ENCODE results near the gene EFCAB11.

EFCAB11 gene

DNA sequence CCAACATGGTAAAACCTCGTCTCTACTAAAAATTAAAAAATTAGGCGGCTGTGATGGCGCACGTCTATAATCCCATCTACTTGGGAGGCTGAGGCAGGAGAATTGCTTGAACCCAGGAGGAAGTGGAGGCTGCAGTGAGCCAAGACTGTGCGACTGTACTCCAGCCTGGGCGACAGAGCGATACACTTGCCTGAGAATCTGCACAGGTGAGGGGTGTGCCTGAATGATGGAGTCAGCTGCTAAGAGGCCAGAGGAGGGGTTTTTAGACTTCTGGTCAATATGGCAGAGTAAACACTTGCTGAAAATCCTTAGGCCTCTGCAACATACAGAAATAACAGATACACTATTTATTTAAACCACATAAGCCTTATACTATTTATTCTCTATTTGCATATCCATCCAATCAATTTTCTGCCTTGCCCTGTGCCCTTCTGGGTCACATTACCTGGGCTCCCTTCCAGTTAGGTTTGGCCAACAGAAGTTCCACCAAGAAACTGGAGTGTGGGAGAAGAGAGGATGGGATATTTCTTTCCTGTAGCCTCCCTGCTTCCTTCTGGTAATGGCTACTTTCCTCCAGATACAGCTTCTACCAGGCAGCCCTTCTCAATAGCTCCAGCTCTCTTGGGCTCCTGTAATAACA, 117.6 kb downstream of the EFCAB11 start:
- no peaks in the 10 kb centered on the region for H3K4me1 Mint-ChIP-seq
- no peaks in the 10 kb centered on the region for H3K27me3 Mint-ChIP-seq
- H3K9me3 Mint-ChIP-seq: peaks cover 11% of the 10 kb centered on the region

DNA sequence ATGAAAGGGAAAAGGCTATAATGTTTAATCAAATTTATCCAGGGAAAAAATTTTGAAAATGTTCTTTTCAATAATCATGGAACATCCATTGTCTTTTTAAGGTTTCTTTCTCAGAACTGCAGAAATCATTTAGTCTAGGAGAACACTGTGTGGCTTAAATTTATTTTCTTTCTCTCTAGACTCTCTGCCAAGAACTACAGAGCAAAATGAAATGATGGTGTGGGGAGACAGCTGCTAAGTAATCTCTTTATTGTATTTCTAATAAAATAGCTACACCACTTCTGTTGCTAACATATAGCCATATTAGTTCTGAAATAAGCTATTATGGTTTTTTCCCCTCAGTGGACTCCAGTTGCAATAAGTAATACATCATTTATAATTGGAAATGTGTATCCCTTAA, 120.9 kb downstream of the EFCAB11 start:
- Mint-ChIP-seq H3K4me1 (no peaks in the 10 kb centered on the region), H3K9me3 (peaks cover 6% of the 10 kb centered on the region)

More for the DNA sequence above, 117.6 kb downstream of the EFCAB11 start:
- Mint-ChIP-seq H3K36me3 (peaks cover 6% of the 10 kb centered on the region), H3K4me3 (no peak overlapping the region), H3K27ac (no peak overlapping the region)

GRCh38 chr14:89833120-89833532, 121.4 kb downstream of the EFCAB11 start:
- Mint-ChIP-seq H3K4me3 (no peak overlapping the region), H3K27ac (no peak overlapping the region), H3K36me3 (peaks cover 1% of the 10 kb centered on the region), H3K27me3 (no peaks in the 10 kb centered on the region), H3K4me1 (no peaks in the 10 kb centered on the region), H3K9me3 (peaks cover 2% of the 10 kb centered on the region)

More for the DNA sequence above, 120.9 kb downstream of the EFCAB11 start:
- peaks cover 3% of the 10 kb centered on the region for H3K36me3 Mint-ChIP-seq
- H3K27ac Mint-ChIP-seq: no peak overlapping the region
- H3K4me3 Mint-ChIP-seq: no peak overlapping the region
- H3K27me3 Mint-ChIP-seq: no peaks in the 10 kb centered on the region

- H3K27me3 Mint-ChIP-seq: no peaks in the 10 kb centered on the region
- no peak overlapping the region for H3K27ac Mint-ChIP-seq
- no peaks in the 10 kb centered on the region for H3K4me1 Mint-ChIP-seq
- H3K36me3 Mint-ChIP-seq: peaks cover 5% of the 10 kb centered on the region
- peaks cover 9% of the 10 kb centered on the region for H3K9me3 Mint-ChIP-seq
- no peak overlapping the region for H3K4me3 Mint-ChIP-seq
Measured at GRCh38 chr14:89828471-89829165, 125.9 kb downstream of the EFCAB11 start.

DNA sequence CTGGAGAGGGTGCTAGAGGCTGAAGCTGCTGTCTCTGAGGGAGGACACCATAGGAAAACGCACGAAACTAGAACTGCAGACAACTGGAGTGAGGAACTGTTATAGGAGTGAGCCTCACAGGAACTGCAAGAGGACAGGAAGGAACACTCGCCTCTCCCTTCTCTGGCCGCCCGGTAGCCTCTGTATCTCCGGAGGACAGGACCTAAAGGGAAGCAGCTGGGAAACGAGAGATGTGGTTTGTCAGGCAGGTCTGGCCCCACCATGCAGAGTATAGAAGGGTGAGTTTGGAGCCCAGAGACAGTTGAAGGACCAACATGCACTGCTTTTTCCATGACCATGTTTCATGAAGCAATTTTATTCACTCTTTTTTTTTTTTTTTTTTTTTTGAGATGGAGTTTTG, 127.3 kb downstream of the EFCAB11 start:
- peaks cover 15% of the 10 kb centered on the region for H3K9me3 Mint-ChIP-seq
- H3K4me1 Mint-ChIP-seq: no peaks in the 10 kb centered on the region
- H3K36me3 Mint-ChIP-seq: peaks cover 8% of the 10 kb centered on the region
- H3K27ac Mint-ChIP-seq: no peak overlapping the region
- H3K27me3 Mint-ChIP-seq: no peaks in the 10 kb centered on the region
- H3K4me3 Mint-ChIP-seq: no peak overlapping the region

DNA sequence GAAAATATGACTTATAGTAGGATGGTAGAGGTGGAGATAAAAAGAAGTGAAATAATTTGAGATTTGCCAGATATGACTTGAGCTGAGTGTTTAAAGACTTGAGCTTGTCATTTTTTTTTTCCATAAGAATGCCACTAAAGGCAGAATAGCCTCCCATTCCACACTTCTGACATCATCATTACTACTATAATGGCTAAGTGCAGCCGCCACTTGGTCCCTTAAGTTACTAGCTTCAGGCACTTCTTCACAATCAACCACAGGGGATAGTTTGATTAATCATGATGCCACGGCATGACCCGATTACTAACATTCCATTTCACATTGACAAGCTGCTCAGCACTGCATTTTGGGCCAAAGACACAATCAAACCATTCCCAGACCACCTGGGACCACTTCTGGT, 127.9 kb downstream of the EFCAB11 start:
- Mint-ChIP-seq H3K9me3 (peaks cover 15% of the 10 kb centered on the region), H3K4me1 (no peaks in the 10 kb centered on the region), H3K36me3 (peaks cover 8% of the 10 kb centered on the region), H3K27ac (no peak overlapping the region), H3K4me3 (no peak overlapping the region), H3K27me3 (no peaks in the 10 kb centered on the region)

DNA sequence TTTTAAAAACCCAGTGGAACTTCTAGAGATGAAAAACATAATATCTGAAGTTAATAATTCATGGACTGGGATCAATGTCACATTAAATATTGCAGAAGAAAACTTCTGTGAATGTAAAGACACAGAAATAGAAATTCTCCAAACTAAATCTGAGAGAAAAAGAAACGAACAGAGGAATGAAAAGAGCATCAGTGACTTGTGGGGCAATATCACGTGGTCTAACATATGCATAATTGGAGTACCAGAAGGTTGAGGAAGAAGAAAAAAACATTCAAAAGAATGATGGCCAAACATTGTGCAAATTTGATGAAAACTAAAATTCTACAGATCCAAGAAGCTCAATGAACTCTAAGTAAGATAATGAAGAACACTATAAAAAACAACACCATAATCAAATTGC, 130.8 kb downstream of the EFCAB11 start:
- H3K9me3 Mint-ChIP-seq: peaks cover 15% of the 10 kb centered on the region
- H3K4me1 Mint-ChIP-seq: no peaks in the 10 kb centered on the region
- H3K36me3 Mint-ChIP-seq: peaks cover 8% of the 10 kb centered on the region
- no peak overlapping the region for H3K27ac Mint-ChIP-seq
- no peaks in the 10 kb centered on the region for H3K27me3 Mint-ChIP-seq
- H3K4me3 Mint-ChIP-seq: no peak overlapping the region

GRCh38 chr14:89814126-89814525, 140.4 kb downstream of the EFCAB11 start:
- no peaks in the 10 kb centered on the region for H3K9me3 Mint-ChIP-seq
- no peak overlapping the region for H3K27ac Mint-ChIP-seq
- no peaks in the 10 kb centered on the region for H3K36me3 Mint-ChIP-seq
- no peaks in the 10 kb centered on the region for H3K4me1 Mint-ChIP-seq
- H3K4me3 Mint-ChIP-seq: no peak overlapping the region
- peaks cover 4% of the 10 kb centered on the region for H3K27me3 Mint-ChIP-seq

GRCh38 chr14:89813617-89814031, 140.9 kb downstream of the EFCAB11 start:
- Mint-ChIP-seq H3K36me3 (no peaks in the 10 kb centered on the region), H3K4me1 (no peaks in the 10 kb centered on the region)

DNA sequence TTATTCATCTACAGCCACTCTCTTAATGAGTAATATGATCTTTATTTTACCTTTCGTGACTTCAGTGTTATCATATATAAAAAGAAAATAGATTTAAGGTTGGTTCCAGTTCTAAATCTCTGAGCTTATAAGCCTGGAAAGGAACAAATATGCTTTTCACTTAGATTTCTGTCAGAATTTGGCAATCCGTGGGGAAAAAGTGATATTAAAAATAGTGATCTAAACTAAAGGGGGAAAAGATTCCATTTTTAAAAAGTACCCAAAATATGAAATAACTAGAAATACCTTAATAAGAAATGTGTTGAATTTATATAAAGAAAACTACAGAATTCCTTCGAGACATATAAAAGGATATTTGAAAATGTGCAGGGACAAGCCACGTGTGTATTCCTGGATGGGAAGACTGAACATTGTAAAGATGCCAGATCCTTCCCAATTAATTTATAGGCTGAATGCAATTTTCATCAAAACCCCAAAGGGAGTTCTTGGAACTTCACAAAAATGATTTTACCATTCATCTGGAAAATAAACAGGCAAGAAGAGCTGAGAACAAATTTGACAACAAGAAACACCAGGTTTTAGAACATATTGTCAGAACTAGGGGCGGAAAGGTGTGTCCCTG, 142.5 kb downstream of the EFCAB11 start:
- H3K27ac Mint-ChIP-seq: no peak overlapping the region
- H3K36me3 Mint-ChIP-seq: no peaks in the 10 kb centered on the region
- peaks cover 4% of the 10 kb centered on the region for H3K27me3 Mint-ChIP-seq

More at GRCh38 chr14:89813617-89814031, 140.9 kb downstream of the EFCAB11 start:
- Mint-ChIP-seq H3K27ac (no peak overlapping the region), H3K27me3 (peaks cover 4% of the 10 kb centered on the region), H3K4me3 (no peak overlapping the region), H3K9me3 (no peaks in the 10 kb centered on the region)

GRCh38 chr14:89810101-89810500, 144.4 kb downstream of the EFCAB11 start:
- Mint-ChIP-seq H3K27ac (no peak overlapping the region), H3K36me3 (no peaks in the 10 kb centered on the region), H3K4me1 (no peaks in the 10 kb centered on the region), H3K4me3 (no peak overlapping the region), H3K9me3 (no peaks in the 10 kb centered on the region), H3K27me3 (peaks cover 4% of the 10 kb centered on the region)

More for the DNA sequence above, 142.5 kb downstream of the EFCAB11 start:
- Mint-ChIP-seq H3K4me3 (no peak overlapping the region), H3K4me1 (no peaks in the 10 kb centered on the region), H3K9me3 (no peaks in the 10 kb centered on the region)

DNA sequence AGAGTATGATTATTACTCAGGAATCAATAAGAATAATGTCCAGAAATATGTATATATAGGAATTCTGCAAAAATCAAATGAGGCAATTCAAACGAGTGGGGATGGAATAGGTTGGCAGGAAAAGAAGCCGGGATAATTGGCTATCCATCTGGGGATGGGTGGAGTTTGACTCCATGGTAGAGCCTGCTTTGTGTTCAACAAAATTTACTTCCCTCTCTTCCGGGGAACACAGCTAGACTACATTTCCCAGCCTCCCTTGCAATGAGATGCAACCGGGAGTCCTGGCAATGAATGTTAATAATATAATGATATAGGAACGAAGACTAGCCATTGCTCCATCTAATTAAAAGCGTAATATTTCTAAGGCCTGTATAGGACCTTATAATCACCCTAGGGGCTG, 146.6 kb downstream of the EFCAB11 start:
- Mint-ChIP-seq H3K4me1 (no peaks in the 10 kb centered on the region), H3K9me3 (no peaks in the 10 kb centered on the region), H3K4me3 (no peak overlapping the region), H3K36me3 (no peaks in the 10 kb centered on the region), H3K27ac (no peak overlapping the region), H3K27me3 (peaks cover 2% of the 10 kb centered on the region)

GRCh38 chr14:89807151-89807550, 147.4 kb downstream of the EFCAB11 start:
- no peaks in the 10 kb centered on the region for H3K9me3 Mint-ChIP-seq
- H3K36me3 Mint-ChIP-seq: no peaks in the 10 kb centered on the region
- no peak overlapping the region for H3K27ac Mint-ChIP-seq
- H3K27me3 Mint-ChIP-seq: peaks cover 2% of the 10 kb centered on the region
- no peaks in the 10 kb centered on the region for H3K4me1 Mint-ChIP-seq
- no peak overlapping the region for H3K4me3 Mint-ChIP-seq

DNA sequence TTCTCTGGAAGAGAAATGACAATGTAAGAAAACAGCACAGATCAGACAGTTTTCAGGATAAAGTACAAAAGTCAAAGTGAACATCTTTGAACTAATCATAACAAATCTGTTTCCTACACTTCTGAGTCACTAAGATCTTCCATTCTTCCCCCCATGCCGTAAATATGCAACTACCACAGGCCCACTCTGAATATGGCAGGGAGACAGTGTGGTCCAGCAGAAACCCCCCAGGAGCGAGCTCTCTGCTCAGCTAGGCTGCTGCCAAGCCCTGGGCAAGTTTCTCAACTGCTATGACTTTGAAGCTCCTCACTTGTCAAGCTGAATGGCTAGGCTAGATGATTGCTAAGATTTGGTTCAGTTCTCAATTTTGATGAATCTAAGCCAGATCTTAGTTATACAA, 148.1 kb downstream of the EFCAB11 start:
- H3K4me3 Mint-ChIP-seq: no peak overlapping the region
- H3K27me3 Mint-ChIP-seq: peaks cover 2% of the 10 kb centered on the region
- no peaks in the 10 kb centered on the region for H3K36me3 Mint-ChIP-seq
- H3K4me1 Mint-ChIP-seq: no peaks in the 10 kb centered on the region
- no peaks in the 10 kb centered on the region for H3K9me3 Mint-ChIP-seq
- H3K27ac Mint-ChIP-seq: no peak overlapping the region

GRCh38 chr14:89805501-89805900, 149.0 kb downstream of the EFCAB11 start:
- H3K27me3 Mint-ChIP-seq: no peaks in the 10 kb centered on the region
- H3K4me1 Mint-ChIP-seq: no peaks in the 10 kb centered on the region
- H3K27ac Mint-ChIP-seq: no peak overlapping the region
- no peaks in the 10 kb centered on the region for H3K9me3 Mint-ChIP-seq
- no peaks in the 10 kb centered on the region for H3K36me3 Mint-ChIP-seq
- H3K4me3 Mint-ChIP-seq: no peak overlapping the region

GRCh38 chr14:89803542-89803941, 151.0 kb downstream of the EFCAB11 start:
- Mint-ChIP-seq H3K27ac (no peak overlapping the region), H3K36me3 (no peaks in the 10 kb centered on the region), H3K4me1 (no peaks in the 10 kb centered on the region), H3K27me3 (no peaks in the 10 kb centered on the region), H3K4me3 (no peak overlapping the region), H3K9me3 (no peaks in the 10 kb centered on the region)
